RWPE1 (cell line): ENCODE results near the gene FFAR4.
A peak's percentile ranks its signal among the peaks of the same experiment; 100 is the strongest.
"Not testable (repeated sequence)": the region's sequence is repeated elsewhere in the genome, so short reads cannot be mapped to it uniquely, and the experiment has no call there.

ENCODE experiments used
- CTCF ChIA-PET: fragments of 350-600 bp; sonication (Branson Sonifier 250); formaldehyde crosslinking; extraction: SDS; loops from one replicate; lab custom pipeline; 2021; lab: Yijun Ruan, JAX
- POLR2A ChIA-PET: fragments of 400-600 bp; formaldehyde crosslinking; extraction: SDS; loops from one replicate; lab custom pipeline; 2020; ENCODE audit warnings: antibody characterized with exemption; ENCODE audit not compliant: low non-redundant PET; lab: Yijun Ruan, JAX
- DNase-seq: peaks from one replicate; pipeline ENCODE4 v3.0.0; 2012; ENCODE audit warnings: low spot score
- H3K27ac ChIP-seq: fragments of 450-650 bp; 2 replicates; pipeline ENCODE4 v1.5.1; 2017
- CTCF ChIP-seq: fragments of 450-650 bp; conservative IDR thresholded peaks from 2 replicates; pipeline ENCODE4 v1.5.1; 2017; ENCODE audit warnings: low read depth, mild to moderate bottlenecking

The FFAR4 gene

GRCh38 chr10:93566435-93567276, at the start of gene FFAR4:
Gene FFAR4 (plus strand): TSS chr10:93566665. CDS start chr10:93566721, 56 bp downstream.
- no peak within 1 kb of the TSS for H3K27ac ChIP-seq
- ChIA-PET POLR2A (no interaction called here), CTCF (interaction anchor here (0.6 kb wide), 1 partner anchor 1651 kb away, joined by 7 read pairs; no protein-coding TSS in a partner anchor)
- no peak for DNase-seq
- TF ChIP-seq CTCF: no peak

GRCh38 chr10:93518531-93518930, 47.9 kb upstream of the FFAR4 start:
- DNase-seq: no peak
- no peak overlapping the region for H3K27ac ChIP-seq
- POLR2A ChIA-PET: no interaction called here
- CTCF ChIA-PET: interaction anchor here (0.6 kb wide), 1 partner anchor 1122 kb away, joined by 3 read pairs; no protein-coding TSS in a partner anchor
- no peak for TF ChIP-seq CTCF

- ChIA-PET POLR2A (no interaction called here), CTCF (no interaction called here)
- no peak for TF ChIP-seq CTCF
- no peak for DNase-seq
- no peak overlapping the region for H3K27ac ChIP-seq
Observed at GRCh38 chr10:93535293-93535692, 31.2 kb upstream of the FFAR4 start.

DNA sequence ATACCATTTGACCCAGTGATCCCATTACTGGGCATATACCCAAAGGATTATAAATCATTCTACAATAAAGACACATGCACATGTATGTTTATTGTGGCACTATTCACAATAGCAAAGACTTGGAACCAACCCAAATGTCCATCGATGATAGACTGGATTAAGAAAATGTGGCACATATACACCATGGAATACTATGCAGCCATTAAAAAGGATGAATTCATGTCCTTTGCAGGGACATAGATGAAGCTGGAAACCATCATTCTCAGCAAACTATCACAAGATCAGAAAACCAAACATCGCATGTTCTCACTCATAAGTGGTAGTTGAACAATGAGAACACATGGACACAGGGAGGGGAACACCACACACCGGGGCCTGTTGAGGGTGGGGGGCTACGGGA, 25.6 kb upstream of the FFAR4 start:
- CTCF ChIA-PET, H3K27ac ChIP-seq, DNase-seq, POLR2A ChIA-PET: not testable (repeated sequence)

GRCh38 chr10:93541402-93542357, 24.8 kb upstream of the FFAR4 start:
- ChIA-PET CTCF (interaction anchor here (0.7 kb wide), 3 partner anchors 12 to 1072 kb away, joined by 3 to 4 read pairs (median 3); no protein-coding TSS in a partner anchor), POLR2A (no interaction called here)
- peak; percentile 36 for DNase-seq
- no peak overlapping the region for H3K27ac ChIP-seq
- peak; percentile 46 for TF ChIP-seq CTCF

- POLR2A ChIA-PET: no interaction called here
- CTCF ChIA-PET: interaction anchor here (0.7 kb wide), 3 partner anchors 12 to 1071 kb away, joined by 3 to 4 read pairs (median 3); no protein-coding TSS in a partner anchor
- H3K27ac ChIP-seq: no peak overlapping the region
- no peak for DNase-seq
- TF ChIP-seq CTCF: no peak
Observed at GRCh38 chr10:93542358-93542791, 24.1 kb upstream of the FFAR4 start.

- CTCF ChIA-PET, H3K27ac ChIP-seq, DNase-seq, POLR2A ChIA-PET: not testable (repeated sequence)
Observed at GRCh38 chr10:93546995-93547394, 19.5 kb upstream of the FFAR4 start.
